ENCODE data around the gene REN. TPM values are rescaled to one million over a fixed set of nuclear protein-coding genes. Genes with fewer than 3 reads are reported as not detected.
A peak's percentile ranks its signal among the peaks of the same experiment; 100 is the strongest.

The REN gene
- total and polyA plus RNA-seq, 2 of the 13 experiments (the other 11 are each of a cell fraction or from before 2014, with no cell fraction given) = not detected

DNA sequence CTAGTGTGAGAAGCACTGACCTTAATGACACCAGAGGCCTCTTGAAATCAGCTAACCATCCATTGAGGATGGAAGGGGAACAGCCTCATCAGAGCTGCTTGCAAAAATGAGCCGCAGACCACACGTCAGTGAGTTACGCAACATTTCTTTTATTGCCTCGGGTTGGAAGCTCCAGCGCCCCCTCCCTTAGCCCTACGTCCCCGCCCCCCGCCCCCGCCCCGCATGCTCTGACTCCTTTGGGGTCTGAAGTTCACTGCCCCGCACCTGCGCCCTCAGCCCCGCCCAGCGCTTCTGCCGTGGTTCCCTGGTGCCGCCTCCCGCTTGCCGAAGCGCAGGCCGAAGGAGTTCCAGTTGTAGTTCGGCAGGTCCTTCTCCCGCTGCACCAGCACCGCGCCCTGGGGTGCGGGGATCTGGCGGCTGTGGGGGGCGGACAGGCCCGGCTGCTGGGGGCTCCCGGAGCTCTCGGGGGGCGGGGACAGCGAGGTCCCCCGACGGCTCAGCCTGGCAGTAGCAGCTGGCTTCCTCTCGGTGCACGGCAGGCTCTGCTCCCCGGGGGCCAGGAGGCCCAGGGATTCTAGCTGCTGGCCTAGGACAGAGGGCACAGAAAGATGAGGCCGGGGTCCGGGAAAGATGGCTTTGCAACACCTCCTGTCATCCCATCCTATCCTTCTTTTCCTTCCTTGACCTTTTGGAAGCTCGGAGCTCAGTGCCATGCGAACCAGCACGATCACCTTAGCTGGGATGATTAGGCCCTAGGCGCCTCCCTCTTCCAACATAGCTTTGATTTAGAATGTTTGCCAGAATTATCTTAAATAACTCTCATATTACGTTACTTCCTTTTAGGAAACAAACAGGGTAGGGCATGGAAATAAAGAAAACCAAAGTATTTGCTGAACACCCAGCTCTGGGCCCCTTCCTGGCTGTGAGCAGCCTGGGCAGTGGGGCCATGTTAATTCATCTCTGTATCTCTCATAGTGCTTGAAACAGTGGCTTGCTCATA is 24.4 kb upstream of the REN start:
- Histone ChIP-seq H3K79me2 (ENCODE audit: insufficient read depth, low read length) (no peaks in the 10 kb centered on the region), H3K4me2 (ENCODE audit: low read depth, low read length) (peak overlapping the region; percentile 77), H3K4me1 (ENCODE audit: insufficient read depth, low read length) (peaks cover 40% of the 10 kb centered on the region), H3K4me3 (replicated peaks in 1 of 3; ENCODE audit: insufficient read depth in 1 of 3, low read depth in 2 of 3, low read length in 3 of 3) (peak overlapping the region; percentile 24 to 61 (median 55); a peak in 4 of 6 replicates), H3K9me3 (ENCODE audit: low read length) (no peaks in the 10 kb centered on the region), H3K9ac (ENCODE audit: insufficient read depth, low read depth, low read length) (no peak overlapping the region), H3K36me3 (replicated peaks in 1 of 2; ENCODE audit: control insufficient read depth in 1 of 2, insufficient read depth in 2 of 2, low read length in 2 of 2) (no peaks in the 10 kb centered on the region), H3K27ac (ENCODE audit: extremely low read length, insufficient read depth, low read length) (no peak overlapping the region), H2AFZ (ENCODE audit: low read length) (no peak overlapping the region), H4K20me1 (ENCODE audit: insufficient read depth, low read length) (no peaks in the 10 kb centered on the region), H3K27me3 (ENCODE audit: control insufficient read depth in 1 of 2, insufficient read depth in 2 of 2, low read length in 2 of 2) (peaks cover 6 to 45% of the 10 kb centered on the region in 2 experiments; a peak in 4 of 5 replicates)
- ChIA-PET POLR2A (interaction anchor here (0.6 to 1.9 kb wide), 5 partner anchors 10 to 188 kb away, joined by 3 to 7 read pairs (median 5); partner anchors contain the start of gene GOLT1A), CTCF (ENCODE audit: low intra/inter-chr PET ratio, low total read pairs) (no interaction called here)
- intact Hi-C loops (cut with micrococcal nuclease; ENCODE audit: unreplicated experiment) = no loop called here
- in situ Hi-C loops (cut with HindIII; ENCODE audit: extremely low pct_ligation_motif_present, low pct_unique_long_range_greater_than_20kb) = no loop called here
- WGBS (ENCODE audit: low lambda C conversion rate) = 4% methylated on average over 25 of the region's 44 CpGs
- DNase-seq (ENCODE audit: low spot score) (peak; percentile 60), FAIRE-seq (peak; percentile 43), ATAC-seq (peak; percentile 75)
- BruUV-seq (replicated peaks) = no TSS peak
- TF ChIP-seq, protein P1, sequence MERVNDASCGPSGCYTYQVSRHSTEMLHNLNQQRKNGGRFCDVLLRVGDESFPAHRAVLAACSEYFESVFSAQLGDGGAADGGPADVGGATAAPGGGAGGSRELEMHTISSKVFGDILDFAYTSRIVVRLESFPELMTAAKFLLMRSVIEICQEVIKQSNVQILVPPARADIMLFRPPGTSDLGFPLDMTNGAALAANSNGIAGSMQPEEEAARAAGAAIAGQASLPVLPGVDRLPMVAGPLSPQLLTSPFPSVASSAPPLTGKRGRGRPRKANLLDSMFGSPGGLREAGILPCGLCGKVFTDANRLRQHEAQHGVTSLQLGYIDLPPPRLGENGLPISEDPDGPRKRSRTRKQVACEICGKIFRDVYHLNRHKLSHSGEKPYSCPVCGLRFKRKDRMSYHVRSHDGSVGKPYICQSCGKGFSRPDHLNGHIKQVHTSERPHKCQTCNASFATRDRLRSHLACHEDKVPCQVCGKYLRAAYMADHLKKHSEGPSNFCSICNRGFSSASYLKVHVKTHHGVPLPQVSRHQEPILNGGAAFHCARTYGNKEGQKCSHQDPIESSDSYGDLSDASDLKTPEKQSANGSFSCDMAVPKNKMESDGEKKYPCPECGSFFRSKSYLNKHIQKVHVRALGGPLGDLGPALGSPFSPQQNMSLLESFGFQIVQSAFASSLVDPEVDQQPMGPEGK (CRISPR knock-in tag; IDR thresholded peaks at IDR 0.05) = peak; percentile 71; the same call in 1 of the 2 replicates
- TF ChIP-seq, protein P2, sequence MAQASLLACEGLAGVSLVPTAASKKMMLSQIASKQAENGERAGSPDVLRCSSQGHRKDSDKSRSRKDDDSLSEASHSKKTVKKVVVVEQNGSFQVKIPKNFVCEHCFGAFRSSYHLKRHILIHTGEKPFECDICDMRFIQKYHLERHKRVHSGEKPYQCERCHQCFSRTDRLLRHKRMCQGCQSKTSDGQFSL (CRISPR knock-in tag; IDR thresholded peaks at IDR 0.05) = peak; percentile 33; the same call in 1 of the 2 replicates
- TF ChIP-seq RXRB (CRISPR knock-in tag; IDR thresholded peaks at IDR 0.05; ENCODE audit: borderline replicate concordance) = peak; percentile 20; the same call in 1 of the 2 replicates
- peak; percentile 94 for TF ChIP-seq CEBPB (IDR thresholded peaks at IDR 0.05; ENCODE audit: borderline replicate concordance, low read depth, low read length)
- TF ChIP-seq ZNF207 (IDR thresholded peaks at IDR 0.05; ENCODE audit: borderline replicate concordance) = no peak
- TF ChIP-seq, protein P3, sequence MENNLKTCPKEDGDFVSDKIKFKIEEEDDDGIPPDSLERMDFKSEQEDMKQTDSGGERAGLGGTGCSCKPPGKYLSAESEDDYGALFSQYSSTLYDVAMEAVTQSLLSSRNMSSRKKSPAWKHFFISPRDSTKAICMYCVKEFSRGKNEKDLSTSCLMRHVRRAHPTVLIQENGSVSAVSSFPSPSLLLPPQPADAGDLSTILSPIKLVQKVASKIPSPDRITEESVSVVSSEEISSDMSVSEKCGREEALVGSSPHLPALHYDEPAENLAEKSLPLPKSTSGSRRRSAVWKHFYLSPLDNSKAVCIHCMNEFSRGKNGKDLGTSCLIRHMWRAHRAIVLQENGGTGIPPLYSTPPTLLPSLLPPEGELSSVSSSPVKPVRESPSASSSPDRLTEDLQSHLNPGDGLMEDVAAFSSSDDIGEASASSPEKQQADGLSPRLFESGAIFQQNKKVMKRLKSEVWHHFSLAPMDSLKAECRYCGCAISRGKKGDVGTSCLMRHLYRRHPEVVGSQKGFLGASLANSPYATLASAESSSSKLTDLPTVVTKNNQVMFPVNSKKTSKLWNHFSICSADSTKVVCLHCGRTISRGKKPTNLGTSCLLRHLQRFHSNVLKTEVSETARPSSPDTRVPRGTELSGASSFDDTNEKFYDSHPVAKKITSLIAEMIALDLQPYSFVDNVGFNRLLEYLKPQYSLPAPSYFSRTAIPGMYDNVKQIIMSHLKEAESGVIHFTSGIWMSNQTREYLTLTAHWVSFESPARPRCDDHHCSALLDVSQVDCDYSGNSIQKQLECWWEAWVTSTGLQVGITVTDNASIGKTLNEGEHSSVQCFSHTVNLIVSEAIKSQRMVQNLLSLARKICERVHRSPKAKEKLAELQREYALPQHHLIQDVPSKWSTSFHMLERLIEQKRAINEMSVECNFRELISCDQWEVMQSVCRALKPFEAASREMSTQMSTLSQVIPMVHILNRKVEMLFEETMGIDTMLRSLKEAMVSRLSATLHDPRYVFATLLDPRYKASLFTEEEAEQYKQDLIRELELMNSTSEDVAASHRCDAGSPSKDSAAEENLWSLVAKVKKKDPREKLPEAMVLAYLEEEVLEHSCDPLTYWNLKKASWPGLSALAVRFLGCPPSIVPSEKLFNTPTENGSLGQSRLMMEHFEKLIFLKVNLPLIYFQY (CRISPR knock-in tag; IDR thresholded peaks at IDR 0.05; ENCODE audit: borderline replicate concordance) = no peak
- 0 out of 2 replicates have a peak, but pooled peaks have one; percentile 40 for TF ChIP-seq RBFOX2 (IDR thresholded peaks at IDR 0.05; ENCODE audit: low read depth, low read length)
- TF ChIP-seq GATA4 (IDR thresholded peaks at IDR 0.05; ENCODE audit: borderline replicate concordance, low read depth) = no peak
- TF ChIP-seq, protein P4, sequence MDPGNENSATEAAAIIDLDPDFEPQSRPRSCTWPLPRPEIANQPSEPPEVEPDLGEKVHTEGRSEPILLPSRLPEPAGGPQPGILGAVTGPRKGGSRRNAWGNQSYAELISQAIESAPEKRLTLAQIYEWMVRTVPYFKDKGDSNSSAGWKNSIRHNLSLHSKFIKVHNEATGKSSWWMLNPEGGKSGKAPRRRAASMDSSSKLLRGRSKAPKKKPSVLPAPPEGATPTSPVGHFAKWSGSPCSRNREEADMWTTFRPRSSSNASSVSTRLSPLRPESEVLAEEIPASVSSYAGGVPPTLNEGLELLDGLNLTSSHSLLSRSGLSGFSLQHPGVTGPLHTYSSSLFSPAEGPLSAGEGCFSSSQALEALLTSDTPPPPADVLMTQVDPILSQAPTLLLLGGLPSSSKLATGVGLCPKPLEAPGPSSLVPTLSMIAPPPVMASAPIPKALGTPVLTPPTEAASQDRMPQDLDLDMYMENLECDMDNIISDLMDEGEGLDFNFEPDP (CRISPR knock-in tag; conservative IDR thresholded peaks at IDR 0.05) = 0 out of 2 replicates have a peak, but pooled peaks have one; percentile 29
- no peak for TF ChIP-seq TEAD3 (CRISPR knock-in tag; optimal IDR thresholded peaks at IDR 0.05; ENCODE audit: borderline replicate concordance)
- TF ChIP-seq GTF3A (CRISPR knock-in tag; conservative IDR thresholded peaks at IDR 0.05) = no peak
- TF ChIP-seq ZNF883 (CRISPR knock-in tag; IDR thresholded peaks at IDR 0.05; ENCODE audit: not compliant biosample characterization) = peak; percentile 54
- TF ChIP-seq KLF16 (CRISPR knock-in tag; IDR thresholded peaks at IDR 0.05) = 0 out of 4 replicates have a peak, but pooled peaks of 1 of the 2 experiments have one; percentile 17
- TF ChIP-seq ZNF572 (CRISPR knock-in tag; IDR thresholded peaks at IDR 0.05) = no peak

All from HepG2 (cell line).